Prostate gland (tissue), 2 donors: ENCODE results near the gene TEAD3.

Source experiments
- POLR2A ChIP-seq: fragments of 450-650 bp; IDR thresholded peaks from one replicate; pipeline ENCODE4 v1.6.1; 2016; ENCODE audit warnings: antibody characterized with exemption, mild to moderate bottlenecking
- POLR2AphosphoS5 ChIP-seq: sonication (generic); formaldehyde crosslinking; IDR thresholded peaks from one replicate; pipeline ENCODE4 v1.6.1; 2017; ENCODE audit warnings: antibody characterized with exemption
- TF ChIP-seq, protein P1 (sequence below), 4 experiments: fragments of 200-600 bp in 2 of 4; fragments of 450-650 bp in 2 of 4; sonication (generic) in 2 of 4; IDR thresholded peaks; 1 replicate in 3 of 4; 2 replicates in 1 of 4; pipeline ENCODE4 v1.5.1; 2016 to 2019; ENCODE audit warnings: antibody characterized with exemption in 4 of 4, mild to moderate bottlenecking in 2 of 4, moderate library complexity in 2 of 4

DNA sequence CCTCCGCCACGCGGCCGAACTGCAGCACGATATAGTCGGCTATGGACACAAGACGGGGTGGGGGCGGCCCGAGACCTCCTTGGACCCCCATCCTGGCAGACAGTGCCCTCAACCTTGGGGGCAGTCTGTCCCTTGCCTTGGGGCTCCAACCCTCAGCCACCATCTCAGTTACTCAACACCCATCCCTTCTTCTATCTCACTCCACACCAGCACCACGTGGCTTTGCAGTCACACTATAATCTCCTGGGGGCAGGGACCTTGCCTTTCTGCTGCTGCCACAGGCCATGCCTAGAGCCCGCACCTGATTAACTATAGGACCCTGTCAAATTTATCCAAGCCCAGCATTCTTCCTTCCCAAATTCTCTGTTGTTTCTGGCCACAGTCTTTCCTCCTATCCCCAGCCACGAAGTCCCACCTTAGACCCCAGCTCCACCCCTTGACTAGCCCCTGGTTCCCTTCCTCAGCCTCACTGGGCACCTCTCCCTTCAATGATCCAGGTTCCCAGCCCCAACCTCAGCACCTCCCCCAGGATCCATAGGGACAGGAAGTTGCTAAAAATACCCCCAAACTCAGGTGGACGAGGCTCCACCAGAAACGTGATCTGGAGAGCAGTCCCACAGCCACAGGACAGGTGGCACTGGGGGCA lies 1.7 kb upstream of the TEAD3 start:
- no peak for TF ChIP-seq POLR2AphosphoS5
- TF ChIP-seq, protein P1, sequence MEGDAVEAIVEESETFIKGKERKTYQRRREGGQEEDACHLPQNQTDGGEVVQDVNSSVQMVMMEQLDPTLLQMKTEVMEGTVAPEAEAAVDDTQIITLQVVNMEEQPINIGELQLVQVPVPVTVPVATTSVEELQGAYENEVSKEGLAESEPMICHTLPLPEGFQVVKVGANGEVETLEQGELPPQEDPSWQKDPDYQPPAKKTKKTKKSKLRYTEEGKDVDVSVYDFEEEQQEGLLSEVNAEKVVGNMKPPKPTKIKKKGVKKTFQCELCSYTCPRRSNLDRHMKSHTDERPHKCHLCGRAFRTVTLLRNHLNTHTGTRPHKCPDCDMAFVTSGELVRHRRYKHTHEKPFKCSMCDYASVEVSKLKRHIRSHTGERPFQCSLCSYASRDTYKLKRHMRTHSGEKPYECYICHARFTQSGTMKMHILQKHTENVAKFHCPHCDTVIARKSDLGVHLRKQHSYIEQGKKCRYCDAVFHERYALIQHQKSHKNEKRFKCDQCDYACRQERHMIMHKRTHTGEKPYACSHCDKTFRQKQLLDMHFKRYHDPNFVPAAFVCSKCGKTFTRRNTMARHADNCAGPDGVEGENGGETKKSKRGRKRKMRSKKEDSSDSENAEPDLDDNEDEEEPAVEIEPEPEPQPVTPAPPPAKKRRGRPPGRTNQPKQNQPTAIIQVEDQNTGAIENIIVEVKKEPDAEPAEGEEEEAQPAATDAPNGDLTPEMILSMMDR (IDR thresholded peaks at IDR 0.05) = no peak
- TF ChIP-seq POLR2A = no peak
